NT2/D1 (cell line): ENCODE data around the gene CFAP74.

Experiments
- SUZ12 ChIP-seq: IDR thresholded peaks from 2 replicates; pipeline ENCODE4 v1.6.1; 2011; ENCODE audit not compliant: insufficient read length, insufficient read depth; ENCODE audit errors: extremely low read depth
- YY1 ChIP-seq: IDR thresholded peaks from 2 replicates; pipeline ENCODE4 v1.6.1; 2011; ENCODE audit not compliant: insufficient read length, insufficient read depth
- ZNF274 ChIP-seq: IDR thresholded peaks from 2 replicates; pipeline ENCODE4 v1.6.1; 2011; ENCODE audit warnings: mild to moderate bottlenecking, low read depth, low read length

DNA sequence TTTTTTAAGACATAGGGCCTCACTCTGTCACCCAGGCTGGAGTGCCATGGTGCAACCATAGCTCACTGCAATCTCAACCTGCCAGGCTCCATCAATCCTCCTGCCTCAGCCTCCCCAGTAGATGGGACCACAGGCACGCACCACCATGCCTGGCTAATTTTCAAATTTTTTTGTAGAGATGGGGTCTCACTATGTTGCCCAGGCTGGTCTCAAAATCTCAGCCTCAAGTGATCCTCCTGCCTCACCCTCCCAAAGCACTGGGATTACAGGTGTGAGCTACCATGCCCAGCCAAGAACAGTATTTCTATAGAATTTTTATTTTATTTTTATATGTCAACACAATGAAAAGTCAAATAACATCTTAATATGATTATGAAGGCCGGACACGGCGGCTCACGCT, 123.6 kb downstream of the CFAP74 start:
- TF ChIP-seq YY1 (no peak), SUZ12 (no peak), ZNF274 (no peak)
